Right lobe of liver (tissue), 6 donors: ENCODE results near the gene FUOM. TPM values are rescaled to one million over a fixed set of nuclear protein-coding genes. Genes with fewer than 3 reads are reported as not detected.
"Not testable (repeated sequence)": the region's sequence is repeated elsewhere in the genome, so short reads cannot be mapped to it uniquely, and the experiment has no call there.

ENCODE experiments used
- ATAC-seq, 4 donors: fragments of 200-7000 bp; cut with Tn5 transposase; one replicate each; pipeline ENCODE4 v1.9.1; 2020; ENCODE audit warnings: mild to moderate bottlenecking in 4 of 4, moderate library complexity in 4 of 4
- DNase-seq, 3 donors: peaks; one replicate each; pipeline ENCODE4 v3.0.0-alpha.2; 2020
- H3K27ac ChIP-seq, 3 donors: fragments of 200-600 bp; one replicate each; pipeline ENCODE4 v1.8.0; 2022
- H3K27me3 ChIP-seq, 2 donors: fragments of 200-600 bp; one replicate each; pipeline ENCODE4 v1.8.0; 2022
- H3K36me3 ChIP-seq, 4 donors: fragments of 200-600 bp; sonication (generic) in 1 of 4; one replicate each; pipeline versions ENCODE4 v1.5.1 to v1.8.0; 2017 to 2022; ENCODE audit warnings: control low read depth in 1 of 4
- H3K4me1 ChIP-seq, 4 donors: fragments of 200-600 bp; sonication (generic) in 1 of 4; one replicate each; pipeline versions ENCODE4 v1.5.1 to v1.8.0; 2017 to 2022; ENCODE audit warnings: control low read depth in 1 of 4
- H3K4me3 ChIP-seq, 3 donors: fragments of 200-600 bp; one replicate each; pipeline ENCODE4 v1.8.0; 2022
- H3K9me3 ChIP-seq, 4 donors: fragments of 200-600 bp; sonication (generic) in 1 of 4; one replicate each; pipeline versions ENCODE4 v1.5.1 to v1.8.0; 2017 to 2022; ENCODE audit warnings: control low read depth in 1 of 4
- CTCF ChIP-seq, 4 donors: fragments of 200-600 bp in 3 of 4; fragments of 450-650 bp in 1 of 4; IDR thresholded peaks; one replicate each; pipeline versions ENCODE4 v1.5.1 to v1.8.0; 2016 to 2022; ENCODE audit warnings: antibody characterized with exemption in 4 of 4, mild to moderate bottlenecking in 2 of 4
- POLR2A ChIP-seq: fragments of 450-650 bp; IDR thresholded peaks from one replicate; pipeline ENCODE4 v1.6.1; 2017; ENCODE audit warnings: antibody characterized with exemption, mild to moderate bottlenecking
- WGBS: methylation state at CpG from one replicate; pipeline ENCODE4 v1.1.6; 2018; ENCODE audit warnings: low coverage, low lambda C conversion rate; ENCODE audit not compliant: insufficient coverage; ENCODE audit errors: missing lambda C conversion rate; 5-methylcytosine and 5-hydroxymethylcytosine counted together
- intact Hi-C, 2 donors: fragments of 100-400 bp; cut with DNase I; formaldehyde crosslinking; loops; one replicate each; pipeline versions ENCODE4 v1.11.2 to v1.14.1; 2022
- total RNA-seq, 6 experiments: library from RNA; depleted of rRNA in 2 of 6; stranded (reverse); fragments of >200 nt in 2 of 6; fragmentation: NEBNext Ultra II Directional in 3 of 6; extraction: Animal tissue kit (Norgen Biotek cat#: 25700) in 3 of 6; gene quantifications; one replicate each; pipeline versions ENCODE4 v1.1.0 to v1.2.4, GENCODE V29; 2016 to 2023
- donor health status: DM: no; HTN: yes; CAD: no.
- donor health status: DM: no; HTN: no; CAD: no.
- donor health status: DM: no; HTN: no; CAD: no.
- donor health status: DM: no; HTN: yes; CAD: no.
- donor health status: DM: no; HTN: yes; CAD: no.

The FUOM gene
- total RNA-seq, 6 experiments from 2014 or later: 76.1 to 158 (median 124) TPM

- ATAC-seq (peak in 1 of 4 donors; percentile 1), DNase-seq (no peak)
- Histone ChIP-seq H3K27ac (no peak overlapping the region), H3K4me3 (no peak overlapping the region), H3K4me1 (peaks cover 0 to 13% (median 0%) of the 10 kb centered on the region in 4 donors), H3K36me3 (no peaks in the 10 kb centered on the region), H3K9me3 (no peaks in the 10 kb centered on the region), H3K27me3 (peaks cover 14 to 24% of the 10 kb centered on the region in 2 donors)
- TF ChIP-seq POLR2A: no peak
- no peak for TF ChIP-seq CTCF (IDR thresholded peaks at IDR 0.05)
- 41% methylated on average over 3 of the region's 20 CpGs for WGBS
- intact Hi-C loops: loop anchor here in 1 of 2 donors (10.0 kb wide), 1 partner anchor 50 kb away; the partner anchor contains the start of genes ECHS1 and PAOX
Measured at GRCh38 chr10:133324857-133325260, 33.0 kb downstream of the FUOM start.

GRCh38 chr10:133324198-133324792, 33.5 kb downstream of the FUOM start:
- 19% methylated on average over 4 of the region's 13 CpGs for WGBS
- peak overlapping the region in 2 of 3 donors; percentile 33 to 42 for H3K4me3 ChIP-seq
- no peaks in the 10 kb centered on the region for H3K9me3 ChIP-seq
- H3K27me3 ChIP-seq: peaks cover 14 to 24% of the 10 kb centered on the region in 2 donors
- intact Hi-C loops: loop anchor here in 1 of 2 donors (10.0 kb wide), 1 partner anchor 51 kb away; the partner anchor contains the start of genes ECHS1 and PAOX
- no peak overlapping the region for H3K27ac ChIP-seq
- TF ChIP-seq POLR2A (no peak), CTCF (IDR thresholded peaks at IDR 0.05) (no peak)
- H3K4me1 ChIP-seq: peaks cover 0 to 9% (median 0%) of the 10 kb centered on the region in 4 donors
- DNase-seq (peak; percentile 72 to 80 (median 76)), ATAC-seq (peak; percentile 74 to 81 (median 77))
- no peaks in the 10 kb centered on the region for H3K36me3 ChIP-seq

GRCh38 chr10:133322064-133322709, 35.6 kb downstream of the FUOM start:
- H3K27me3 ChIP-seq: peaks cover 7 to 15% of the 10 kb centered on the region in 2 donors
- not testable (repeated sequence) for ATAC-seq, DNase-seq, H3K9me3 ChIP-seq, H3K4me3 ChIP-seq, H3K36me3 ChIP-seq, H3K27ac ChIP-seq
- WGBS: 73% methylated on average over 11 of the region's 14 CpGs
- intact Hi-C loops: loop anchor here in 1 of 2 donors (10.0 kb wide), 1 partner anchor 53 kb away; the partner anchor contains the start of genes ECHS1 and PAOX
- H3K4me1 ChIP-seq: peaks cover 0 to 14% (median 0%) of the 10 kb centered on the region in 4 donors

GRCh38 chr10:133320852-133321422, 36.9 kb downstream of the FUOM start:
- not testable (repeated sequence) for H3K36me3 ChIP-seq, H3K27ac ChIP-seq, H3K4me3 ChIP-seq, H3K9me3 ChIP-seq, ATAC-seq, H3K27me3 ChIP-seq, DNase-seq
- intact Hi-C loops: loop anchor here in 1 of 2 donors (10.0 kb wide), 1 partner anchor 54 kb away; the partner anchor contains the start of genes ECHS1 and PAOX
- 95% methylated on average over 6 of the region's 6 CpGs for WGBS
- H3K4me1 ChIP-seq: peaks cover 0 to 14% (median 0%) of the 10 kb centered on the region in 4 donors

- TF ChIP-seq POLR2A (no peak), CTCF (IDR thresholded peaks at IDR 0.05) (peak; percentile 64 to 73 (median 72))
- Histone ChIP-seq H3K27me3 (no peaks in the 10 kb centered on the region), H3K4me1 (peaks cover 0 to 5% (median 0%) of the 10 kb centered on the region in 4 donors), H3K27ac (no peak overlapping the region), H3K4me3 (peak overlapping the region in 1 of 3 donors; percentile 33), H3K36me3 (no peaks in the 10 kb centered on the region), H3K9me3 (no peaks in the 10 kb centered on the region)
- ATAC-seq (peak; percentile 87 to 92 (median 90)), DNase-seq (peak in 1 of 3 donors; percentile 73)
- intact Hi-C loops: no loop called here
- 4% methylated on average over 17 of the region's 51 CpGs for WGBS
Measured at GRCh38 chr10:133318494-133319127, 39.2 kb downstream of the FUOM start.
